GM12801 (cell line): ENCODE measurements around the gene PLVAP.

Experiments
- CTCF ChIP-seq: IDR thresholded peaks from one replicate; pipeline ENCODE4 v1.5.1; 2011; ENCODE audit warnings: control low read depth; ENCODE audit not compliant: insufficient read length; ENCODE audit errors: extremely low read depth

Gene PLVAP

GRCh38 chr19:17406046-17406886 is 29.1 kb upstream of the PLVAP start:
- no peak for TF ChIP-seq CTCF

- TF ChIP-seq CTCF, result no peak
Observed at GRCh38 chr19:17405250-17406045, 28.3 kb upstream of the PLVAP start, which contains the start of gene BST2. TSS of gene BST2 (minus strand) at chr19:17405630. CDS start at chr19:17405575, 55 bp downstream.

- no peak for TF ChIP-seq CTCF
Observed at GRCh38 chr19:17404621-17405249, 27.6 kb upstream of the PLVAP start.

GRCh38 chr19:17404015-17404414 is 26.9 kb upstream of the PLVAP start:
- no peak for TF ChIP-seq CTCF

GRCh38 chr19:17402982-17403855 is 26.1 kb upstream of the PLVAP start:
- TF ChIP-seq CTCF, result no peak

- no peak for TF ChIP-seq CTCF
Observed at GRCh38 chr19:17401628-17402027, 24.5 kb upstream of the PLVAP start.
